Measurements from ENCODE around the gene GADD45G.

- TF ChIP-seq CTCF (IDR thresholded peaks at IDR 0.05) (no peak), POLR2A (IDR thresholded peaks at IDR 0.05) (no peak)
Observed at GRCh38 chr9:89558948-89559347, 45.9 kb upstream of the GADD45G start.

Measured in thyroid gland (tissue), 4 donors.